DND-41 (cell line): ENCODE results near the gene ZSWIM6.

Source experiments
- EZH2 ChIP-seq: IDR thresholded peaks from 3 replicates; pipeline ENCODE4 v1.6.1; 2012; ENCODE audit warnings: borderline replicate concordance, low read depth, mild to moderate bottlenecking, moderate library complexity, low read length, inconsistent platforms; ENCODE audit not compliant: severe bottlenecking
- TF ChIP-seq, protein P1 (sequence below): IDR thresholded peaks from 2 replicates; pipeline ENCODE4 v1.5.1; 2012; ENCODE audit warnings: borderline replicate concordance, low read length, moderate library complexity, mild to moderate bottlenecking; ENCODE audit not compliant: poor library complexity, severe bottlenecking; ENCODE audit errors: extremely low read depth

DNA sequence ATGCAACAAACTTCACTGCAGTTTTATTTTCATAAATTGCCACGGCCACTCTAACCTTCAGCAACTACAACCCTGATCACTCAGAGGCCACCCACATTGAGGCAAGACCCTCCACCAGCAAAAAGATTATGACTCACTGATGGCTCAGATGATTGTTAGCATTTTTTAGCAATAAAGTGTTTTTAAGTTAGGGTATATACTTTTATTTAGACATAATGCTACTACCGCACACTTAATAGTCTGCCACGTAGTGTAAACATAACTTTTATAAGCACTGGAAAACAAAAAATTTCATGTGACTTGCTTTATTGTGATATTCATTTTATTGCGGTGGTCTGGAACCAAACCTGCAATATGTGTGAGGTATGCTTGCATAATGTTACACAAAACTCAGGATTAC, 257.9 kb downstream of the ZSWIM6 start:
- TF ChIP-seq, protein P1, sequence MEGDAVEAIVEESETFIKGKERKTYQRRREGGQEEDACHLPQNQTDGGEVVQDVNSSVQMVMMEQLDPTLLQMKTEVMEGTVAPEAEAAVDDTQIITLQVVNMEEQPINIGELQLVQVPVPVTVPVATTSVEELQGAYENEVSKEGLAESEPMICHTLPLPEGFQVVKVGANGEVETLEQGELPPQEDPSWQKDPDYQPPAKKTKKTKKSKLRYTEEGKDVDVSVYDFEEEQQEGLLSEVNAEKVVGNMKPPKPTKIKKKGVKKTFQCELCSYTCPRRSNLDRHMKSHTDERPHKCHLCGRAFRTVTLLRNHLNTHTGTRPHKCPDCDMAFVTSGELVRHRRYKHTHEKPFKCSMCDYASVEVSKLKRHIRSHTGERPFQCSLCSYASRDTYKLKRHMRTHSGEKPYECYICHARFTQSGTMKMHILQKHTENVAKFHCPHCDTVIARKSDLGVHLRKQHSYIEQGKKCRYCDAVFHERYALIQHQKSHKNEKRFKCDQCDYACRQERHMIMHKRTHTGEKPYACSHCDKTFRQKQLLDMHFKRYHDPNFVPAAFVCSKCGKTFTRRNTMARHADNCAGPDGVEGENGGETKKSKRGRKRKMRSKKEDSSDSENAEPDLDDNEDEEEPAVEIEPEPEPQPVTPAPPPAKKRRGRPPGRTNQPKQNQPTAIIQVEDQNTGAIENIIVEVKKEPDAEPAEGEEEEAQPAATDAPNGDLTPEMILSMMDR: no peak
- no peak for TF ChIP-seq EZH2
